Measurements from ENCODE around the gene PGF.

DNA sequence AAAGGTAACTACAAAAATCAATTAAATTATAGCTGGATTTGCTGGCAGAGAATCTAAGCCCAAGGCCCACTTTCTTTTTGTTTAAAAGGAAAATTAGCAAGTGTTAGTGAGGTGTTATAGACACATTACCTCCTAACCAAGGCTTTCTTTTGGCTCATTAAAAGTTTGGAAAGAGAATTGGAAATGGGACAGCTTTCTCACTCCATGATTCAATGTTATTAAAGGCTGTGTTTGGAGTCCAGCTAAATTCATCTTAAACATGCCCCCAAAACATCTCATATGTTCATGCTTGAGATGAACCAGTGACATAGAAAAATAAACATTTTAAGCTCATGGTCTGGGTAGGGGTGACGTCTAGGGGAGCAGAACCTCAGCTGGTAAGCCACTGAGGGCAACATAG, 13.4 kb upstream of the PGF start:
- no peak for TF ChIP-seq HMG20B (CRISPR knock-in tag; conservative IDR thresholded peaks at IDR 0.05)
- TF ChIP-seq ZNF629 (CRISPR knock-in tag; conservative IDR thresholded peaks at IDR 0.05): no peak
- TF ChIP-seq NFYB (CRISPR knock-in tag; IDR thresholded peaks at IDR 0.05): no peak
- TF ChIP-seq POLR2AphosphoS5 (IDR thresholded peaks at IDR 0.05; ENCODE audit: low read depth, low read length): no peak
- TF ChIP-seq ZFAT (CRISPR knock-in tag; conservative IDR thresholded peaks at IDR 0.05): no peak
- no peak for TF ChIP-seq ATF3 (CRISPR knock-in tag; IDR thresholded peaks at IDR 0.05)
